ENCODE data around the gene OR5K4.
"Not testable (repeated sequence)": the region's sequence is repeated elsewhere in the genome, so short reads cannot be mapped to it uniquely, and the experiment has no call there.

OR5K4 gene

DNA sequence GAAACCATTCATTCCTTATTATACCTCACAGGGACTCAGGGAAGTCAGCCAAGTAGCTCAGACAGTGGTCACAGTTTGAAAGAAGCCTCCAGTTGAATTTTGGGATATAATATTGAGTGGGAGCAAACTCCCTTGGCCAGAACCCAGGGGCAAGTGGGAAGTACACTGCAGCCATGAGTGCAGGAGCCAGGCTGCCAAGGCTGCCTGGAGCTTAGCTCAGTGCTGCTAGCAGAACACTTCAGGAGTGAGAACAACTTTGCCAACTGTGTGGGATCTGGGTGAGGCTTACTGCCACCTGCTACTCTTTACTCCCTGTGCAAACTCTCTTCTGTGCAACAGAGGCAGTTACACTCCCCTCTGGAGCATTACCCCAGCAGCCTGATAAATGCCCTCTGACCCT, 41.4 kb downstream of the OR5K4 start:
- TF ChIP-seq, protein P1, sequence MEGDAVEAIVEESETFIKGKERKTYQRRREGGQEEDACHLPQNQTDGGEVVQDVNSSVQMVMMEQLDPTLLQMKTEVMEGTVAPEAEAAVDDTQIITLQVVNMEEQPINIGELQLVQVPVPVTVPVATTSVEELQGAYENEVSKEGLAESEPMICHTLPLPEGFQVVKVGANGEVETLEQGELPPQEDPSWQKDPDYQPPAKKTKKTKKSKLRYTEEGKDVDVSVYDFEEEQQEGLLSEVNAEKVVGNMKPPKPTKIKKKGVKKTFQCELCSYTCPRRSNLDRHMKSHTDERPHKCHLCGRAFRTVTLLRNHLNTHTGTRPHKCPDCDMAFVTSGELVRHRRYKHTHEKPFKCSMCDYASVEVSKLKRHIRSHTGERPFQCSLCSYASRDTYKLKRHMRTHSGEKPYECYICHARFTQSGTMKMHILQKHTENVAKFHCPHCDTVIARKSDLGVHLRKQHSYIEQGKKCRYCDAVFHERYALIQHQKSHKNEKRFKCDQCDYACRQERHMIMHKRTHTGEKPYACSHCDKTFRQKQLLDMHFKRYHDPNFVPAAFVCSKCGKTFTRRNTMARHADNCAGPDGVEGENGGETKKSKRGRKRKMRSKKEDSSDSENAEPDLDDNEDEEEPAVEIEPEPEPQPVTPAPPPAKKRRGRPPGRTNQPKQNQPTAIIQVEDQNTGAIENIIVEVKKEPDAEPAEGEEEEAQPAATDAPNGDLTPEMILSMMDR (IDR thresholded peaks at IDR 0.05; ENCODE audit: borderline replicate concordance, insufficient read depth, low read depth, low read length), result no peak
- no peak overlapping the region for H3K4me3 ChIP-seq (ENCODE audit: low read depth, low read length)

DNA sequence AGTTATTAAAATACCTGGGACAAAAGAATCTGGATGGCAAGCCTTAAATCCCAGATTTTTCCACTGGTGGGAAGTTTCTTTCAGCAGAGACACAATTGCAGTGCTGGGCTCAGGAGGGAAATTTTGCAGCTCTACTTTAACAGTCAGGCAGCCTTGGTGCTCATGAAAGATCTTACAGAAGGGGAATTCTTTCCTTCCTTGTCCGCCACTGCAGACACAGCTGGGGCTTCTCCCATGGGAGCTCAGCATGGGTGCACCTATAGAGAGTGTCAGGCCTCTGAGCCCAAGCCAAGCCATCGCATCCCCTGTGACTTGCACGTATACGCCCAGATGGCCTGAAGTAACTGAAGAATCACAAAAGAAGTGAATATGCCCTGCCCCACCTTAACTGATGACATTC, 42.8 kb downstream of the OR5K4 start:
- not testable (repeated sequence) for H3K4me3 ChIP-seq (ENCODE audit: low read depth, low read length)

DNA sequence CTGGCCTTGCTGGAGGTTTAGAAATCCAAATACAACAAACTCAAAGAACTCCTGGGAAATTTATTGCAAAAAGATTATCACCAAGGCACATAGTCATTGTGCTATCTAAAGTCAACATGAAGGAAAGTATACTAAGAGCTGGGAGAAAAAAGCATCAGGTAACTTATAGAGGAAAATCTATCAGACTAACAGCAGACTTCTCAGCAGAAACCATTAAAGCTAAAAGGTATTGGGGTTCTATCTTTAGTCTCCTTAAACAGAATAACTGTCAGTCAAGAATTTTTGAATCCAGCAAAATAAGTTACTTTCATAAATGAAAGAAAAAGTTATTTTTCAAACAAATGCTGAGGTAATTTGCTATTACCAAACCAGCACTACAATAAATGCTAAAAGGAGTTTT, 44.9 kb downstream of the OR5K4 start:
- no peak overlapping the region for H3K4me3 ChIP-seq (ENCODE audit: low read depth, low read length)
- TF ChIP-seq, protein P1 (IDR thresholded peaks at IDR 0.05; ENCODE audit: borderline replicate concordance, insufficient read depth, low read depth, low read length), result no peak

DNA sequence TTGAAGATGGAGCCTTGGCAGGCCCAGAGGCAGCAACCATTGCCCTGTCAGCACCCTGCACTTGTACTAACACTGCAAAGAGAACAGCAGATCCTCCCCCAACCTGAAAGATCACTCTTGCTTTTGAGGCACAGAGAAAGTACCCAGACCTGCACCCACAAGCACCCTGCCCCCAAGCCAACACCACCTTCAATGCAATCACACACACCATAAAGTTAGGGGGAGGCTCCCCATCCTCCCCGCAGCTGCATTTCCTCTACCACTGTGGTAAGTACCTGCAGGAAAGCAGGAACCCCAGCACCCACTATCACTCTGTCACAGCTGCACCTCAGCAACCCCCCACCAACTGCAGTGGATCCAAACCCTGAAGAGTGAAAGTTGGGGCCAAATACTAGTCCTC, 48.9 kb downstream of the OR5K4 start:
- TF ChIP-seq, protein P1 (IDR thresholded peaks at IDR 0.05; ENCODE audit: borderline replicate concordance, insufficient read depth, low read depth, low read length), result no peak
- H3K4me3 ChIP-seq (ENCODE audit: low read depth, low read length), result no peak overlapping the region

DNA sequence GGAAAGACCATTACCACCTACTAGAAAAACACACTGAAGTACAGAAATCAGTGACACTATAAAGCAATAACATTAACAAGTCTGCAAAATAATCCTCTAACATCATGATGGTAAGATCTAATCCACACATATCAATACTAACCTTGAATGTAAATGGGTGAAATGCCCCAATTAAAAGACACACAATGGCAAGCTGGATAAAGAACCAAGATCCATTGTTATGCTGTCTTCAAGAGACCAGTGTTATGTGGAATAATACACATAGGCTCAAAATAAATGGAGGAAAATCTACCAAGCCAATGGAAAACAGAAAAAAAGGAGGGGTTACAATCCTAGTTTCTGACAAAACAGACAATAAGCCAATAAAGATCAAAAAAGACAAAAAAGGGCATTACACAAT, 50.4 kb downstream of the OR5K4 start:
- no peak overlapping the region for H3K4me3 ChIP-seq (ENCODE audit: low read depth, low read length)
- TF ChIP-seq, protein P1 (IDR thresholded peaks at IDR 0.05; ENCODE audit: borderline replicate concordance, insufficient read depth, low read depth, low read length), result no peak
